GM18861 (cell line): ENCODE data around the gene PSMD4.

Source experiments
- ATAC-seq: cut with Tn5 transposase; IDR thresholded peaks from one replicate; pipeline ENCODE4 v1.9.1; 2021; ENCODE audit not compliant: unreplicated experiment

PSMD4 gene

GRCh38 chr1:151293093-151293492 is 38.6 kb downstream of the PSMD4 start:
- ATAC-seq, result no peak

GRCh38 chr1:151294742-151295462 is 40.4 kb downstream of the PSMD4 start:
- ATAC-seq, result no peak

- no peak for ATAC-seq
Observed at GRCh38 chr1:151309811-151310323, 55.3 kb downstream of the PSMD4 start.

DNA sequence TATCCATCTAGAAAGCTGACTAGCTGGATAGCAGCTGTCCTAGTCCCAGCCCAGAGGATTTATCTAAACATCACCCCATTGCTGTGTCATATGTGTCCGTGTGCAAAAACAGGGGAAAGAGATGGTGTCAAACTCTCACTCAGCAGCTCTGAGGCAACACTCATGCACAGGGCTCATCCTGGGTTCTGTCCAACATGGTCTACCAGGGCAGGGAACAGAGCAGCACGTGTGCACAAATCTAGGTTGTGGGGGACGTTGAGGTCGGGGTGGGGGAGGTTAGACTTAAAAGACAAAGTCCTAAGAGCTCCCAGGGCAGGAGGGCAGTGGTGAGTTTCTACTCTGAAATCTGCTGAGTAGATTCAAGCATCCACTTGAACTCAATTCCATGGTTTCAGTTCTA is 56.5 kb downstream of the PSMD4 start:
- ATAC-seq, result no peak

GRCh38 chr1:151311589-151312331 is 57.2 kb downstream of the PSMD4 start:
- ATAC-seq, result no peak

GRCh38 chr1:151312411-151312810 is 57.9 kb downstream of the PSMD4 start:
- ATAC-seq, result no peak

GRCh38 chr1:151312826-151313225 is 58.3 kb downstream of the PSMD4 start:
- ATAC-seq, result no peak

DNA sequence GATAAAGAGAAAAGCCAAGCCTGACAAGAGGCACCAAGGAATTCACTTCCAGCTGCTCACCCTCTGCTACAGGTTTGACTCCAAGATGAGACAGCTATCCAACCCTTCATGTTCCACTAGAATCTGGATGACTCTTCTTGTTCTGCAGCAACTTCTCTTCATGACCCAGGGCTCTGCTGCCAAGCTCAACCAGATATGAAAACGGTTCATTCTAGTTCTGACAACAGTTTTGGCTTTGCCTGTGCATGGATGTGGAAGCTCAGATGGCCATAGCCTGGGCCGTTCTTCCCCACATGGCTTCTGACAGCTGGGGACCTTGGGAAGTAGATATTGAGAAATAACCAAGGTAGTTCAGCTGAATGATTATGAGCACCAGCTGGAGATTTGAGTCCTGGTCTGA is 59.0 kb downstream of the PSMD4 start:
- ATAC-seq, result no peak

GRCh38 chr1:151314137-151314875 is 59.8 kb downstream of the PSMD4 start:
- no peak for ATAC-seq

GRCh38 chr1:151315565-151316235 is 61.2 kb downstream of the PSMD4 start:
- no peak for ATAC-seq
